ENCODE data around the gene ATP5ME. TPM values are rescaled to one million over a fixed set of nuclear protein-coding genes. Genes with fewer than 3 reads are reported as not detected.
A peak's percentile ranks its signal among the peaks of the same experiment; 100 is the strongest.
"Not testable (repeated sequence)": the region's sequence is repeated elsewhere in the genome, so short reads cannot be mapped to it uniquely, and the experiment has no call there.

The ATP5ME gene
- total RNA-seq, 6 experiments from 2014 or later, result 181 to 374 (median 290) TPM

GRCh38 chr4:675036-675882, 1.2 kb upstream of the ATP5ME start:
- H3K9me3 Mint-ChIP-seq, result no peaks in the 10 kb centered on the region
- peaks cover 21% of the 10 kb centered on the region for H3K36me3 Mint-ChIP-seq (ENCODE audit: low read depth)
- peak overlapping the region; percentile 75 for H3K27ac Mint-ChIP-seq
- H3K4me1 Mint-ChIP-seq (ENCODE audit: low read depth), result peaks cover 9% of the 10 kb centered on the region
- H3K27me3 Mint-ChIP-seq (ENCODE audit: insufficient read depth), result no peaks in the 10 kb centered on the region
- peak; percentile 14 for DNase-seq
- peak overlapping the region; percentile 91 for H3K4me3 Mint-ChIP-seq
- TF ChIP-seq, protein P1, sequence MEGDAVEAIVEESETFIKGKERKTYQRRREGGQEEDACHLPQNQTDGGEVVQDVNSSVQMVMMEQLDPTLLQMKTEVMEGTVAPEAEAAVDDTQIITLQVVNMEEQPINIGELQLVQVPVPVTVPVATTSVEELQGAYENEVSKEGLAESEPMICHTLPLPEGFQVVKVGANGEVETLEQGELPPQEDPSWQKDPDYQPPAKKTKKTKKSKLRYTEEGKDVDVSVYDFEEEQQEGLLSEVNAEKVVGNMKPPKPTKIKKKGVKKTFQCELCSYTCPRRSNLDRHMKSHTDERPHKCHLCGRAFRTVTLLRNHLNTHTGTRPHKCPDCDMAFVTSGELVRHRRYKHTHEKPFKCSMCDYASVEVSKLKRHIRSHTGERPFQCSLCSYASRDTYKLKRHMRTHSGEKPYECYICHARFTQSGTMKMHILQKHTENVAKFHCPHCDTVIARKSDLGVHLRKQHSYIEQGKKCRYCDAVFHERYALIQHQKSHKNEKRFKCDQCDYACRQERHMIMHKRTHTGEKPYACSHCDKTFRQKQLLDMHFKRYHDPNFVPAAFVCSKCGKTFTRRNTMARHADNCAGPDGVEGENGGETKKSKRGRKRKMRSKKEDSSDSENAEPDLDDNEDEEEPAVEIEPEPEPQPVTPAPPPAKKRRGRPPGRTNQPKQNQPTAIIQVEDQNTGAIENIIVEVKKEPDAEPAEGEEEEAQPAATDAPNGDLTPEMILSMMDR (IDR thresholded peaks at IDR 0.05), result no peak

DNA sequence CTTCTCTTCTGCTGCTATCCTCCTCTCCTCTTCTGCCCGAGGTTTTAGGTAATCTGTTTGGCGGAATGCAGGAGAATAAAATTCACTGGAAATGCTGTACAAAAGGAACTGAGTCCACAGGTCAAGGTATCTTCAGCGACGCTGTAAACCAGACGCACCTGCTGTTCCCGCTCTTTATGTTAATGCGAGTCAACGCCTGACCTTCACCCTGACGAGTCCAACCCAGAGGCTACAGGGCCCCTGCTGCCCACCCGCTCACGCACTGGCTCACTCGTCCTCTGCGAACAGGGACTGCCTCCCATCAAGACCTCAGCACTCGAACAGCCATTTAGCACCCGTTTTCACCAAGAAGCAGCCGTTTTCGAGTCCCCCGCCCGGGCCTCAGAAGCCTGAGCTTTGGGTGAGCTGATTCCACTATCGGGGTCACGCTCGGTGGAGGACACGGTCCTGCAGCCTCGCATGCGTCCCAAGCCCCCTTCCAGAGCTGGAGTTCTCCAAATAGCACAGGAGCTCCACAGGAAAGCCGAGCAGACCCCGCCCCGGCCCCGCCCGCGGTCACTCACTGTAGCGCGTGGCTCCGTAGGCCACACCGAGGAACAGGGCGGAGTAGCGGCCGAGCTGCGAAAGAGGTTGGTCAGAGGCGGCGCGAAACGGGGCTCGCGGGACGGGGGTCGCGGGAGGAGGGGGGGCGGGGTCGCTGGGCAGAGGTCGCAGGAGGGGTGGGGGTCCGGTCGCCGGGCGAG, 556 bp downstream of the ATP5ME start:
- no peaks in the 10 kb centered on the region for H3K27me3 Mint-ChIP-seq (ENCODE audit: insufficient read depth)
- H3K9me3 Mint-ChIP-seq, result no peaks in the 10 kb centered on the region
- H3K27ac Mint-ChIP-seq, result peak overlapping the region; percentile 75
- peaks cover 21% of the 10 kb centered on the region for H3K36me3 Mint-ChIP-seq (ENCODE audit: low read depth)
- DNase-seq, result no peak
- peaks cover 9% of the 10 kb centered on the region for H3K4me1 Mint-ChIP-seq (ENCODE audit: low read depth)
- peak overlapping the region; percentile 91 for H3K4me3 Mint-ChIP-seq
- TF ChIP-seq, protein P1 (IDR thresholded peaks at IDR 0.05), result no peak

GRCh38 chr4:671769-672168, 2.3 kb downstream of the ATP5ME start:
- Mint-ChIP-seq H3K9me3 (no peaks in the 10 kb centered on the region), H3K27ac (no peak overlapping the region)
- TF ChIP-seq, protein P1 (IDR thresholded peaks at IDR 0.05), result no peak

DNA sequence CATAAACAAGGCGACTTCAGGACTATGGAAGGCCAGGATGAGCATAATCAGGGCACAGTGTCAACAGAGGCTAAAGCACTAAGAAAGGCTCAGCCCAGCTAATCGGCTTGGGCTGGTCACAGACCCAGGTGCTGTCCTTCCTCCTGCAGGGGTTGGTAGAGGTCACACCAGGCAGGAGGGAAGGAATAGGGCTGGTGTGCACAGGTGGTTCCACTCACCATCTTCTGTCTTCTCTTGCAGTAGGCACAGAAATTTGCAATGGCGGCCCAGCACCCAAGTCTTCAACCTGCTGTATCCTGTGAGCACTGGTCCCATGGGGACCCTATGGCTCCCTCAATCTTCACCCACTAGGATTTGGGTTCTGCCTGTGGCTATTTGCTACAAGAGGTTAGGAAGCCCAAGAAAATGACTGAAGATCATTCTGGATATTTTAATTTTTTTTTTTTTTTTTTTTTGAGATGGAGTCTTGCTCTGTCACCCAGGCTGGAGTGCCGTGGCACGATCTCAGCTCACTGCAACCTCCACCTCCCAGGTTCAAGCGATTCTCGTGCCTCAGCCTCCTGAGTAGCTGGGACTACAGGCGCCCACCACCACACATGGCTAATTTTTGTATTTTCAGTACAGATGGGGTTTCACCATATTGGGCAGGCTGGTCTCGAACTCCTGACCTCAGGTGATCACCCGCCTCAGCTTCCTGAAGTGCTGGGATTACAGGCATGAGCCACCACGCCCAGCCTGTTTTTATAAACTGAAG, 4.1 kb downstream of the ATP5ME start:
- H3K27ac Mint-ChIP-seq; H3K4me3 Mint-ChIP-seq; H3K27me3 Mint-ChIP-seq (ENCODE audit: insufficient read depth); H3K4me1 Mint-ChIP-seq (ENCODE audit: low read depth); DNase-seq; H3K9me3 Mint-ChIP-seq: not testable (repeated sequence)
- peaks cover 21% of the 10 kb centered on the region for H3K36me3 Mint-ChIP-seq (ENCODE audit: low read depth)

More at GRCh38 chr4:671769-672168, 2.3 kb downstream of the ATP5ME start:
- no peaks in the 10 kb centered on the region for H3K27me3 Mint-ChIP-seq (ENCODE audit: insufficient read depth)
- peaks cover 9% of the 10 kb centered on the region for H3K4me1 Mint-ChIP-seq (ENCODE audit: low read depth)
- peaks cover 21% of the 10 kb centered on the region for H3K36me3 Mint-ChIP-seq (ENCODE audit: low read depth)
- no peak overlapping the region for H3K4me3 Mint-ChIP-seq
- no peak for DNase-seq

DNA sequence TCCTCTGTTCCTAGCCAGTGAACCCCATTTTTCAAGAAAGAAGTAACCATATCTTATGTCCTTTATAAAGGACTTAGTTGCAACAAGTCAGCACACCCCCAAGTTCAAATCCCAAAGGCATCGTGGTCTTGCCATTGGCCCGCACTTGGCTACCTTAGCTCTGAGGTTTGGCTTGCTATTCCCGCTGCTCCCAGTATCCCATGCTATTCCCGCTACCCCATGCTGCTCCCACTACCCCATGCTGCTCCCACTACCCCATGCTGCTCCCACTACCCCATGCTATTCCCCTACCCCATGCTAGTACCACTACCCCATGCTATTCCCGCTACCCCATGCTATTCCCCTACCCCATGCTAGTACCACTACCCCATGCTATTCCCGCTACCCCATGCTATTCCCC, 5.9 kb downstream of the ATP5ME start:
- not testable (repeated sequence) for H3K27me3 Mint-ChIP-seq (ENCODE audit: insufficient read depth); H3K27ac Mint-ChIP-seq; H3K4me1 Mint-ChIP-seq (ENCODE audit: low read depth); DNase-seq; H3K4me3 Mint-ChIP-seq; H3K9me3 Mint-ChIP-seq
- H3K36me3 Mint-ChIP-seq (ENCODE audit: low read depth), result peaks cover 16% of the 10 kb centered on the region

DNA sequence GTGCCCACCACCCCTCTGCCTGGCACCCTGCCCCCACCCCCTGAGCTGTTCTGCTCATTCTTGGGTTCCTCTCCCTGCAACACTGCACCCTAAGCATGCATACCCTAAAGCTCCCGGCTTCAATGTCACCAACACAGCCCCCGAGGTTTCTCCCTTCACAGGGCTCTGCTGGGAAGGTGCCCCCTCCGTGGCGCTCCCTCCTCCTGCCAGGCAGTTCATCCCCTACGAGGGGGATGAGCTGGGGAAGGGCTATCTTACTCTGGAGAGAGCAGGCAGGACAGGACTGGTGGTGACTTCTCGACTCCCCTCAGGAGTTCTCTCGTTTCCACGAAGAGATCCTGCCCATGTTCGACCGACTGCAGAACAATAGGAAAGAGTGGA, 6.5 kb downstream of the ATP5ME start:
- Mint-ChIP-seq H3K36me3 (ENCODE audit: low read depth) (peaks cover 13% of the 10 kb centered on the region), H3K27ac (no peak overlapping the region), H3K9me3 (no peaks in the 10 kb centered on the region), H3K4me1 (ENCODE audit: low read depth) (no peaks in the 10 kb centered on the region), H3K4me3 (no peak overlapping the region), H3K27me3 (ENCODE audit: insufficient read depth) (peaks cover 3% of the 10 kb centered on the region; the same call in 1 of the 2 replicates)
- DNase-seq, result no peak
- TF ChIP-seq, protein P1 (IDR thresholded peaks at IDR 0.05), result no peak
